ENCODE data around the gene UPK2.
A peak's percentile ranks its signal among the peaks of the same experiment; 100 is the strongest.
"Not testable (repeated sequence)": the region's sequence is repeated elsewhere in the genome, so short reads cannot be mapped to it uniquely, and the experiment has no call there.

The UPK2 gene

GRCh38 chr11:118969508-118969907 lies 13.4 kb downstream of the UPK2 start:
- peak; percentile 34; the same call in 1 of the 2 replicates for TF ChIP-seq ZNF366 (tag by site-specific recombination; conservative IDR thresholded peaks at IDR 0.05)
- peak; percentile 95 for TF ChIP-seq ZNF146 (tag by site-specific recombination; IDR thresholded peaks at IDR 0.05)
- CTCF ChIA-PET: not testable (repeated sequence)

DNA sequence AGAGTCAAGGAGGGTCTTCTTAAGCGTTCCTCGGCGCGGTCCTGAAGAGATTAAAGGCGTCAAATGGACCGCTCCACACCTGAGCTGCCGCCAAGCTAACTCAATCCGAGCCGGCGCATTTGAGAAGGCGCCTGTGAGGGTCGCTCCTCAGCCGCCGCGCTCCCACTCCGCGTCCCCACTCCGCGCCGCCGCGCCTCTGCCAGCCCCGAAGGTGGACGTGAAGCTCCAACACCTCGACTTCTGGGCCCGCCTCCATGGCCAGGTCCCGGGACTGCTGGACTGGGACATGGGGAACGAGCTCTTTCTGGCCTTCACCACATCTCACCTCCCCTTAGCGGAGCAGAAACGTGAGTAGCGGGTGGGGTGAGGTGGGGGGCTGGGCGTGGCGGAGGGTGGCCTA lies 15.5 kb downstream of the UPK2 start, which contains the start of gene FOXR1:
Gene FOXR1, plus strand, starts transcription at position 116 of the 400 bp plus-strand sequence. Its CDS starts 171 bp downstream, at position 287.
- no peaks in the 10 kb centered on the region for H3K9me3 ChIP-seq (ENCODE audit: control insufficient read depth, insufficient read depth, low read depth, low read length)
- no peaks in the 10 kb centered on the region for H3K4me1 ChIP-seq (ENCODE audit: control insufficient read depth, insufficient read depth, low read length)
- ChIA-PET CTCF (interaction anchor here (0.5 kb wide), 1 partner anchor 41 kb away, joined by 4 read pairs; no protein-coding TSS in a partner anchor), POLR2A (no interaction called here)
- no peaks in the 10 kb centered on the region for H3K36me3 ChIP-seq (ENCODE audit: control insufficient read depth in 2 of 2, insufficient read depth in 1 of 2, low read length in 2 of 2)
- H3K4me3 ChIP-seq (ENCODE audit: low read depth, low read length): no peak within 1 kb of the TSS
- H3K27ac ChIP-seq (ENCODE audit: extremely low read depth, low read depth, low read length): no peak within 1 kb of the TSS
- TF ChIP-seq ZNF544 (tag by site-specific recombination; IDR thresholded peaks at IDR 0.05) (no peak), ZNF366 (tag by site-specific recombination; conservative IDR thresholded peaks at IDR 0.05) (no peak), ZFP3 (tag by site-specific recombination; IDR thresholded peaks at IDR 0.05; ENCODE audit: low read depth) (no peak), PRDM1 (tag by site-specific recombination; IDR thresholded peaks at IDR 0.05) (no peak), BCL11A (tag by site-specific recombination; IDR thresholded peaks at IDR 0.05; ENCODE audit: low read depth) (no peak), ZNF155 (tag by site-specific recombination; IDR thresholded peaks at IDR 0.05) (no peak), ZXDB (tag by site-specific recombination; IDR thresholded peaks at IDR 0.05) (no peak), ZNF140 (tag by site-specific recombination; IDR thresholded peaks at IDR 0.05) (no peak)

More at GRCh38 chr11:118969508-118969907, 13.4 kb downstream of the UPK2 start:
- POLR2A ChIA-PET; H3K27ac ChIP-seq (ENCODE audit: extremely low read depth, low read depth, low read length); H3K36me3 ChIP-seq (ENCODE audit: control insufficient read depth in 2 of 2, insufficient read depth in 1 of 2, low read length in 2 of 2); H3K4me3 ChIP-seq (ENCODE audit: low read depth, low read length); H3K9me3 ChIP-seq (ENCODE audit: control insufficient read depth, insufficient read depth, low read depth, low read length); H3K4me1 ChIP-seq (ENCODE audit: control insufficient read depth, insufficient read depth, low read length): not testable (repeated sequence)

GRCh38 chr11:118973985-118974384 lies 17.9 kb downstream of the UPK2 start:
- ChIA-PET POLR2A (no interaction called here), CTCF (interaction anchor here (0.8 kb wide), 1 partner anchor 17 kb away, joined by 3 read pairs; no protein-coding TSS in a partner anchor)
- H3K36me3 ChIP-seq (ENCODE audit: control insufficient read depth in 2 of 2, insufficient read depth in 1 of 2, low read length in 2 of 2): no peaks in the 10 kb centered on the region
- H3K27ac ChIP-seq (ENCODE audit: extremely low read depth, low read depth, low read length): no peak overlapping the region
- no peak overlapping the region for H3K4me3 ChIP-seq (ENCODE audit: low read depth, low read length)
- H3K4me1 ChIP-seq (ENCODE audit: control insufficient read depth, insufficient read depth, low read length): no peaks in the 10 kb centered on the region
- TF ChIP-seq ZNF416 (tag by site-specific recombination; IDR thresholded peaks at IDR 0.05) (no peak), ZNF596 (tag by site-specific recombination; IDR thresholded peaks at IDR 0.05) (no peak), ZNF521 (tag by site-specific recombination; IDR thresholded peaks at IDR 0.05) (no peak), ZNF792 (tag by site-specific recombination; IDR thresholded peaks at IDR 0.05) (no peak), ZNF664 (tag by site-specific recombination; IDR thresholded peaks at IDR 0.05) (no peak), ZNF629 (tag by site-specific recombination; IDR thresholded peaks at IDR 0.05) (no peak), ZFP3 (tag by site-specific recombination; IDR thresholded peaks at IDR 0.05; ENCODE audit: low read depth) (no peak), ZSCAN16 (tag by site-specific recombination; IDR thresholded peaks at IDR 0.05) (no peak), ZNF292 (tag by site-specific recombination; IDR thresholded peaks at IDR 0.05; ENCODE audit: borderline replicate concordance, low read depth) (no peak), ZNF561 (tag by site-specific recombination; IDR thresholded peaks at IDR 0.05; ENCODE audit: borderline replicate concordance) (no peak), ZNF366 (tag by site-specific recombination; conservative IDR thresholded peaks at IDR 0.05) (no peak), ZFHX2 (tag by site-specific recombination; conservative IDR thresholded peaks at IDR 0.05) (no peak), ZNF266 (tag by site-specific recombination; IDR thresholded peaks at IDR 0.05; ENCODE audit: low read depth) (no peak), HOXA7 (CRISPR knock-in tag; IDR thresholded peaks at IDR 0.05; ENCODE audit: borderline replicate concordance) (no peak), ZNF473 (tag by site-specific recombination; IDR thresholded peaks at IDR 0.05) (no peak), ZBTB48 (tag by site-specific recombination; IDR thresholded peaks at IDR 0.05) (no peak), ZFP69B (tag by site-specific recombination; IDR thresholded peaks at IDR 0.05) (no peak)
- TF ChIP-seq, protein P1, sequence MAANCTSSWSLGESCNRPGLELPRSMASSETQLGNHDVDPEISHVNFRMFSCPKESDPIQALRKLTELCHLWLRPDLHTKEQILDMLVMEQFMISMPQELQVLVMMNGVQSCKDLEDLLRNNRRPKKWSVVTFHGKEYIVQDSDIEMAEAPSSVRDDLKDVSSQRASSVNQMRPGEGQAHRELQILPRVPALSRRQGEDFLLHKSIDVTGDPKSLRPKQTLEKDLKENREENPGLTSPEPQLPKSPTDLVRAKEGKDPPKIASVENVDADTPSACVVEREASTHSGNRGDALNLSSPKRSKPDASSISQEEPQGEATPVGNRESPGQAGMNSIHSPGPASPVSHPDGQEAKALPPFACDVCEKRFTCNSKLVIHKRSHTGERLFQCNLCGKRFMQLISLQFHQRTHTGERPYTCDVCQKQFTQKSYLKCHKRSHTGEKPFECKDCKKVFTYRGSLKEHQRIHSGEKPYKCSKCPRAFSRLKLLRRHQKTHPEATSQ (tag by site-specific recombination; IDR thresholded peaks at IDR 0.05): no peak
- TF ChIP-seq, protein P2, sequence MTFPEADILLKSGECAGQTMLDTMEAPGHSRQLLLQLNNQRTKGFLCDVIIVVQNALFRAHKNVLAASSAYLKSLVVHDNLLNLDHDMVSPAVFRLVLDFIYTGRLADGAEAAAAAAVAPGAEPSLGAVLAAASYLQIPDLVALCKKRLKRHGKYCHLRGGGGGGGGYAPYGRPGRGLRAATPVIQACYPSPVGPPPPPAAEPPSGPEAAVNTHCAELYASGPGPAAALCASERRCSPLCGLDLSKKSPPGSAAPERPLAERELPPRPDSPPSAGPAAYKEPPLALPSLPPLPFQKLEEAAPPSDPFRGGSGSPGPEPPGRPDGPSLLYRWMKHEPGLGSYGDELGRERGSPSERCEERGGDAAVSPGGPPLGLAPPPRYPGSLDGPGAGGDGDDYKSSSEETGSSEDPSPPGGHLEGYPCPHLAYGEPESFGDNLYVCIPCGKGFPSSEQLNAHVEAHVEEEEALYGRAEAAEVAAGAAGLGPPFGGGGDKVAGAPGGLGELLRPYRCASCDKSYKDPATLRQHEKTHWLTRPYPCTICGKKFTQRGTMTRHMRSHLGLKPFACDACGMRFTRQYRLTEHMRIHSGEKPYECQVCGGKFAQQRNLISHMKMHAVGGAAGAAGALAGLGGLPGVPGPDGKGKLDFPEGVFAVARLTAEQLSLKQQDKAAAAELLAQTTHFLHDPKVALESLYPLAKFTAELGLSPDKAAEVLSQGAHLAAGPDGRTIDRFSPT (tag by site-specific recombination; IDR thresholded peaks at IDR 0.05): no peak
- TF ChIP-seq, protein P3, sequence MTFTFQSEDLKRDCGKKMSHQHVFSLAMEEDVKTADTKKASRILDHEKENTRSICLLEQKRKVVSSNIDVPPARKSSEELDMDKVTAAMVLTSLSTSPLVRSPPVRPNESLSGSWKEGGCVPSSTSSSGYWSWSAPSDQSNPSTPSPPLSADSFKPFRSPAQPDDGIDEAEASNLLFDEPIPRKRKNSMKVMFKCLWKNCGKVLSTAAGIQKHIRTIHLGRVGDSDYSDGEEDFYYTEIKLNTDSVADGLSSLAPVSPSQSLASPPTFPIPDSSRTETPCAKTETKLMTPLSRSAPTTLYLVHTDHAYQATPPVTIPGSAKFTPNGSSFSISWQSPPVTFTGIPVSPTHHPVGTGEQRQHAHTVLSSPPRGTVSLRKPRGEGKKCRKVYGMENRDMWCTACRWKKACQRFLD (tag by site-specific recombination; IDR thresholded peaks at IDR 0.05): no peak
- no peaks in the 10 kb centered on the region for H3K9me3 ChIP-seq (ENCODE audit: control insufficient read depth, insufficient read depth, low read depth, low read length)

Measured in HEK293 (cell line).